Measurements from ENCODE around the gene CHM. TPM values are rescaled to one million over a fixed set of nuclear protein-coding genes. Genes with fewer than 3 reads are reported as not detected.
"Not testable (repeated sequence)": the region's sequence is repeated elsewhere in the genome, so short reads cannot be mapped to it uniquely, and the experiment has no call there.

CHM gene
- total RNA-seq, 1 donor from 2014 or later: 33.8 TPM

- H3K27ac Mint-ChIP-seq (ENCODE audit: unreplicated experiment): no peak overlapping the region
- no peaks in the 10 kb centered on the region for H3K9me3 Mint-ChIP-seq
- no peak for TF ChIP-seq CTCF (conservative IDR thresholded peaks at IDR 0.05)
- no peaks in the 10 kb centered on the region for H3K27me3 Mint-ChIP-seq (ENCODE audit: low read depth)
- H3K4me1 Mint-ChIP-seq: no peaks in the 10 kb centered on the region
- no peak overlapping the region for H3K4me3 Mint-ChIP-seq
- peaks cover 2% of the 10 kb centered on the region for H3K36me3 Mint-ChIP-seq (ENCODE audit: low read depth)
- DNase-seq (ENCODE audit: low read depth, low spot score): no peak
These were observed 23.5 kb downstream of the CHM start for GRCh38 chrX:86023811-86024210.

GRCh38 chrX:86021652-86022289, 25.6 kb downstream of the CHM start:
- H3K27ac Mint-ChIP-seq (ENCODE audit: unreplicated experiment): no peak overlapping the region
- H3K4me1 Mint-ChIP-seq: no peaks in the 10 kb centered on the region
- no peaks in the 10 kb centered on the region for H3K27me3 Mint-ChIP-seq (ENCODE audit: low read depth)
- TF ChIP-seq CTCF (conservative IDR thresholded peaks at IDR 0.05): no peak
- no peak for DNase-seq (ENCODE audit: low read depth, low spot score)
- H3K4me3 Mint-ChIP-seq: no peak overlapping the region
- H3K36me3 Mint-ChIP-seq (ENCODE audit: low read depth): peaks cover 8% of the 10 kb centered on the region
- peaks cover 2% of the 10 kb centered on the region for H3K9me3 Mint-ChIP-seq

DNA sequence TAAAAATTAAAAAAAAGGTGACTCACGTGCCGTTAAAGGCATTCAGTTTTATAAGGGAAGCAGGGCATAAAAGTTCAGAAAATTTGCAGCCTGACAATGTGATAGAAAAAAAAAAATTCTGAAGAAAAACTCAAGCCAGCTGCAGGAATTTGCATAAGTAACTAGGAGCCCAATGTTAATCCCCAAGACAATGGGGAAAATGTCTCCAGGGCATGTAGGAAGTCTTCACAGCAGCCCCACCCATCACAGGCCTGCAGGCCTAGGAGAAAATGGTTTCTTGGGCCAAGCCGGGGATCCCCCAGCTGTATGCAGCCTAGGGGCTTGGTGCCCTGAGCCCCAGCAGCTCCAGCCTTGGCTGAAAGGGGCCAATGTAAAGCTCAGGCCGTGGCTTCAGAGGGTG, 31.2 kb downstream of the CHM start:
- H3K4me3 Mint-ChIP-seq: no peak overlapping the region
- H3K4me1 Mint-ChIP-seq: peaks cover 19% of the 10 kb centered on the region
- TF ChIP-seq CTCF (conservative IDR thresholded peaks at IDR 0.05): no peak
- no peak overlapping the region for H3K27ac Mint-ChIP-seq (ENCODE audit: unreplicated experiment)
- H3K27me3 Mint-ChIP-seq (ENCODE audit: low read depth): no peaks in the 10 kb centered on the region
- no peak for DNase-seq (ENCODE audit: low read depth, low spot score)
- peaks cover 16% of the 10 kb centered on the region for H3K36me3 Mint-ChIP-seq (ENCODE audit: low read depth)
- H3K9me3 Mint-ChIP-seq: peaks cover 5% of the 10 kb centered on the region

GRCh38 chrX:86014959-86015358, 32.4 kb downstream of the CHM start:
- not testable (repeated sequence) for DNase-seq (ENCODE audit: low read depth, low spot score); H3K9me3 Mint-ChIP-seq; H3K27me3 Mint-ChIP-seq (ENCODE audit: low read depth); H3K27ac Mint-ChIP-seq (ENCODE audit: unreplicated experiment); H3K4me3 Mint-ChIP-seq
- Mint-ChIP-seq H3K36me3 (ENCODE audit: low read depth) (peaks cover 15% of the 10 kb centered on the region), H3K4me1 (peaks cover 19% of the 10 kb centered on the region)

- Mint-ChIP-seq H3K4me1 (peaks cover 19% of the 10 kb centered on the region), H3K9me3 (peaks cover 8% of the 10 kb centered on the region), H3K36me3 (ENCODE audit: low read depth) (peaks cover 19% of the 10 kb centered on the region), H3K27ac (ENCODE audit: unreplicated experiment) (no peak overlapping the region), H3K27me3 (ENCODE audit: low read depth) (no peaks in the 10 kb centered on the region), H3K4me3 (no peak overlapping the region)
- no peak for TF ChIP-seq CTCF (conservative IDR thresholded peaks at IDR 0.05)
- DNase-seq (ENCODE audit: low read depth, low spot score): no peak
These were observed 32.9 kb downstream of the CHM start for GRCh38 chrX:86014421-86014820.

DNA sequence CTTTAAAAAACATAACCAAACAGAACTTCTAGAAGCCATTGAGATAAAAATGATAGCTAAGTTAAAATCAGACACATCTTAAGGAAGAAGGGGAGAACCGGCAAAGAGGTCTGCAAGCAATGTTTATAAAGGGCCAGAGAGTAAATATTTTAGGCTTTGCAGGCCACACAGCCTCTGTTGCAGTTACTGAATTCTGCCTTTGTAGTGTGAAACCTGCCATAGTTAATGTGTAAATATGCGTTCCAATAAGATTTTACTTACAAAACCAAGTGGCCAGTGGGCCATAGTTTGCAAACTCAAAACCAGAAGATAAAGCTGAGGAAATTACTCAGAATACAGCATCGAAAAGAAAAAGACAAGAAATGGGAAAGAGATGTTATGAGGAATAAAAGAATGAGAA, 33.6 kb downstream of the CHM start:
- no peak overlapping the region for H3K27ac Mint-ChIP-seq (ENCODE audit: unreplicated experiment)
- H3K4me1 Mint-ChIP-seq: peaks cover 19% of the 10 kb centered on the region
- no peak for DNase-seq (ENCODE audit: low read depth, low spot score)
- no peak for TF ChIP-seq CTCF (conservative IDR thresholded peaks at IDR 0.05)
- H3K4me3 Mint-ChIP-seq: no peak overlapping the region
- peaks cover 24% of the 10 kb centered on the region for H3K36me3 Mint-ChIP-seq (ENCODE audit: low read depth)
- H3K9me3 Mint-ChIP-seq: peaks cover 10% of the 10 kb centered on the region
- H3K27me3 Mint-ChIP-seq (ENCODE audit: low read depth): no peaks in the 10 kb centered on the region
